Caco-2 (cell line): ENCODE results near the gene CLMN. TPM values are rescaled to one million over a fixed set of nuclear protein-coding genes. Genes with fewer than 3 reads are reported as not detected.

Source experiments
- BruUV-seq: library from RNA; stranded (reverse); fragments of 400-500 nt; replicated peaks from 2 replicates; lab custom pipeline; 2021; lab: Mats Ljungman, UMichigan
- CTCF ChIA-PET: fragments of 300-600 bp; sonication (Branson Sonifier 250); formaldehyde crosslinking; loops from one replicate; lab custom pipeline; 2022; ENCODE audit warnings: antibody characterized with exemption; lab: Charles Lee
- POLR2A ChIA-PET: fragments of 300-600 bp; sonication (Branson Sonifier 250); formaldehyde crosslinking; loops from one replicate; lab custom pipeline; 2022; ENCODE audit warnings: antibody characterized with exemption; lab: Charles Lee
- DNase-seq, 2 experiments: peaks; one replicate each; pipeline versions ENCODE4 v3.0.0 to v3.0.0-alpha.2; 2020 to 2022
- H3K27me3 ChIP-seq: replicated peaks from 2 replicates; pipeline ENCODE4 v1.6.0; 2011; ENCODE audit warnings: low read length; ENCODE audit not compliant: control insufficient read depth, insufficient read depth
- H3K36me3 ChIP-seq: 2 replicates; pipeline ENCODE4 v1.5.1; 2011; ENCODE audit warnings: low read length; ENCODE audit not compliant: control insufficient read depth, insufficient read depth
- H3K4me1 ChIP-seq: fragments of 250-450 bp; sonication (Bioruptor Pico); 2 replicates; pipeline ENCODE4 v1.5.1; 2020; ENCODE audit warnings: mild to moderate bottlenecking
- H3K4me3 ChIP-seq: 2 replicates; pipeline ENCODE4 v1.5.1; 2011; ENCODE audit warnings: low read depth, mild to moderate bottlenecking, control low read depth, low read length
- H3K9me3 ChIP-seq: fragments of 250-450 bp; sonication (Bioruptor Pico); 2 replicates; pipeline ENCODE4 v1.5.1; 2020; ENCODE audit warnings: mild to moderate bottlenecking, moderate library complexity
- H3K27ac Mint-ChIP-seq: one replicate; pipeline ENCODE4 v1.8.0; 2022; ENCODE audit warnings: mixed read lengths; ENCODE audit not compliant: unreplicated experiment
- H3K27me3 Mint-ChIP-seq: one replicate; pipeline ENCODE4 v1.8.0; 2022; ENCODE audit warnings: mixed read lengths; ENCODE audit not compliant: insufficient read depth, unreplicated experiment
- H3K36me3 Mint-ChIP-seq: one replicate; pipeline ENCODE4 v1.8.0; 2022; ENCODE audit warnings: mild to moderate bottlenecking, mixed read lengths; ENCODE audit not compliant: insufficient read depth, unreplicated experiment
- H3K4me1 Mint-ChIP-seq: one replicate; pipeline ENCODE4 v1.8.0; 2022; ENCODE audit warnings: low read depth, mixed read lengths; ENCODE audit not compliant: unreplicated experiment
- H3K4me3 Mint-ChIP-seq: one replicate; pipeline ENCODE4 v1.8.0; 2022; ENCODE audit warnings: mild to moderate bottlenecking, moderate library complexity, mixed read lengths; ENCODE audit not compliant: unreplicated experiment
- H3K9me3 Mint-ChIP-seq: one replicate; pipeline ENCODE4 v1.8.0; 2022; ENCODE audit warnings: mixed read lengths; ENCODE audit not compliant: unreplicated experiment
- CTCF ChIP-seq, 2 experiments: fragments of 200-600 bp in 1 of 2; IDR thresholded peaks; 1 replicate in 1 of 2; 2 replicates in 1 of 2; pipeline versions ENCODE4 v1.5.1 to v1.8.0; 2011 to 2022; ENCODE audit warnings: antibody characterized with exemption in 1 of 2, control low read depth in 1 of 2, inconsistent platforms in 1 of 2, low read depth in 1 of 2, low read length in 1 of 2, mild to moderate bottlenecking in 1 of 2, moderate library complexity in 1 of 2; ENCODE audit not compliant: insufficient read depth in 1 of 2, severe bottlenecking in 1 of 2, unreplicated experiment in 1 of 2
- intact Hi-C: fragments of 100-400 bp; cut with micrococcal nuclease; formaldehyde crosslinking; loops from one replicate; pipeline ENCODE4 v1.10.0; 2022; ENCODE audit not compliant: unreplicated experiment
- total RNA-seq: library from RNA; stranded (reverse); gene quantifications from 2 replicates; pipeline ENCODE4 v1.2.3, GENCODE V29; 2022

CLMN gene
- total RNA-seq, 1 experiment from 2014 or later = 6.7 TPM

GRCh38 chr14:95338436-95338835 is 18.7 kb upstream of the CLMN start:
- intact Hi-C loops = no loop called here

GRCh38 chr14:95337041-95337595 is 17.4 kb upstream of the CLMN start:
- H3K27ac Mint-ChIP-seq = no peak overlapping the region
- BruUV-seq = no TSS peak
- peaks cover 7% of the 10 kb centered on the region for H3K27me3 Mint-ChIP-seq
- peaks cover 10% of the 10 kb centered on the region for H3K9me3 Mint-ChIP-seq
- intact Hi-C loops = no loop called here
- ChIA-PET CTCF (no interaction called here), POLR2A (interaction anchor here (0.6 kb wide), 1 partner anchor 305 kb away, joined by 3 read pairs; no protein-coding TSS in a partner anchor)
- TF ChIP-seq CTCF (IDR thresholded peaks at IDR 0.05; ENCODE audit: insufficient read depth in 1 of 2, low read depth in 1 of 2, low read length in 1 of 2, severe bottlenecking in 1 of 2, unreplicated experiment in 1 of 2) = no peak
- no peaks in the 10 kb centered on the region for H3K36me3 Mint-ChIP-seq
- no peak overlapping the region for H3K4me3 Mint-ChIP-seq
- no peaks in the 10 kb centered on the region for H3K36me3 ChIP-seq
- H3K4me1 ChIP-seq = no peaks in the 10 kb centered on the region; the same call in 1 of the 2 replicates
- no peaks in the 10 kb centered on the region for H3K4me1 Mint-ChIP-seq
- H3K9me3 ChIP-seq = no peaks in the 10 kb centered on the region
- DNase-seq = no peak
- H3K4me3 ChIP-seq = no peak overlapping the region
- no peaks in the 10 kb centered on the region for H3K27me3 ChIP-seq

More at GRCh38 chr14:95338436-95338835, 18.7 kb upstream of the CLMN start:
- peaks cover 7% of the 10 kb centered on the region for H3K27me3 Mint-ChIP-seq
- H3K4me1 Mint-ChIP-seq = no peaks in the 10 kb centered on the region
- DNase-seq = no peak
- Histone ChIP-seq H3K36me3 (no peaks in the 10 kb centered on the region), H3K9me3 (no peaks in the 10 kb centered on the region), H3K4me3 (no peak overlapping the region), H3K4me1 (no peaks in the 10 kb centered on the region; the same call in 1 of the 2 replicates), H3K27me3 (no peaks in the 10 kb centered on the region)
- no peak overlapping the region for H3K27ac Mint-ChIP-seq
- TF ChIP-seq CTCF (IDR thresholded peaks at IDR 0.05; ENCODE audit: insufficient read depth in 1 of 2, low read depth in 1 of 2, low read length in 1 of 2, severe bottlenecking in 1 of 2, unreplicated experiment in 1 of 2) = no peak
- no TSS peak for BruUV-seq
- H3K9me3 Mint-ChIP-seq = peaks cover 10% of the 10 kb centered on the region
- no peak overlapping the region for H3K4me3 Mint-ChIP-seq
- ChIA-PET CTCF (no interaction called here), POLR2A (interaction anchor here (0.7 kb wide), 1 partner anchor 118 kb away, joined by 4 read pairs; no protein-coding TSS in a partner anchor)
- H3K36me3 Mint-ChIP-seq = no peaks in the 10 kb centered on the region

GRCh38 chr14:95336192-95336760 is 16.6 kb upstream of the CLMN start:
- H3K9me3 ChIP-seq = no peaks in the 10 kb centered on the region
- no peak for DNase-seq
- no peaks in the 10 kb centered on the region for H3K36me3 ChIP-seq
- H3K9me3 Mint-ChIP-seq = peaks cover 10% of the 10 kb centered on the region
- H3K4me3 Mint-ChIP-seq = no peak overlapping the region
- no peak overlapping the region for H3K4me3 ChIP-seq
- no peaks in the 10 kb centered on the region; the same call in 1 of the 2 replicates for H3K4me1 ChIP-seq
- H3K4me1 Mint-ChIP-seq = no peaks in the 10 kb centered on the region
- POLR2A ChIA-PET = no interaction called here
- no peak for TF ChIP-seq CTCF (IDR thresholded peaks at IDR 0.05; ENCODE audit: insufficient read depth in 1 of 2, low read depth in 1 of 2, low read length in 1 of 2, severe bottlenecking in 1 of 2, unreplicated experiment in 1 of 2)
- no peaks in the 10 kb centered on the region for H3K27me3 ChIP-seq
- no TSS peak for BruUV-seq
- intact Hi-C loops = no loop called here
- H3K36me3 Mint-ChIP-seq = no peaks in the 10 kb centered on the region
- H3K27ac Mint-ChIP-seq = no peak overlapping the region
- CTCF ChIA-PET = no interaction called here
- H3K27me3 Mint-ChIP-seq = peaks cover 7% of the 10 kb centered on the region
